Measurements from ENCODE around the gene SERGEF. TPM values are rescaled to one million over a fixed set of nuclear protein-coding genes. Genes with fewer than 3 reads are reported as not detected.

Gene SERGEF
- total RNA-seq, 1 donor from 2014 or later = 17.6 TPM

DNA sequence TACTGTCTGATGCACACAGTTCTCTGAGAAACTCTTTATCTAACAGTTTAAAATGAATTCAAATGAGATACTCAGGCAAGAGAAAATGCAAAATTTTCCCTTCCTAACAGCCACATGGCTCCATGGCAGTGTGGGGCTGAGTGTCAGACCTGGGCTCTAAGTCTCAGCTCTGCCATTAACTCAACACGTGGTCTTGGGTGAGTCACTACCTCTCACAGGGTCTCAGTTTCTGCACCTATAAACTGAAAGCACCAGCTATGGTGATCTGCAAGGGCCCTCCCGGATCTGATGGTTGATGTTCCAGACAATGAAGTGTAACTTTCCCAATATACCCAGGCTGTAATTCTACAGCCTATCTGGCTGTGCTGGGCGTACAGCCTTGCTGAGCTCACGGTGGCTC lies 207.8 kb downstream of the SERGEF start:
- Mint-ChIP-seq H3K4me1 (ENCODE audit: low read depth, unreplicated experiment) (peaks cover 4% of the 10 kb centered on the region), H3K4me3 (ENCODE audit: unreplicated experiment) (no peak overlapping the region), H3K27me3 (ENCODE audit: low read depth, unreplicated experiment) (peaks cover under 1% of the 10 kb centered on the region), H3K27ac (ENCODE audit: unreplicated experiment) (no peak overlapping the region), H3K36me3 (ENCODE audit: low read depth, unreplicated experiment) (no peaks in the 10 kb centered on the region), H3K9me3 (ENCODE audit: unreplicated experiment) (no peaks in the 10 kb centered on the region)
- H3K36me3 ChIP-seq (ENCODE audit: insufficient read depth, low read length) = no peaks in the 10 kb centered on the region
- no peaks in the 10 kb centered on the region for H3K9me3 ChIP-seq (ENCODE audit: insufficient read depth, low read depth, low read length)
- H3K4me3 ChIP-seq (ENCODE audit: insufficient read depth, low read depth, low read length) = no peak overlapping the region
- no peaks in the 10 kb centered on the region for H3K79me2 ChIP-seq (ENCODE audit: insufficient read depth, low read length)
- H4K20me1 ChIP-seq (ENCODE audit: insufficient read depth, low read length) = no peaks in the 10 kb centered on the region
- TF ChIP-seq, protein P1, sequence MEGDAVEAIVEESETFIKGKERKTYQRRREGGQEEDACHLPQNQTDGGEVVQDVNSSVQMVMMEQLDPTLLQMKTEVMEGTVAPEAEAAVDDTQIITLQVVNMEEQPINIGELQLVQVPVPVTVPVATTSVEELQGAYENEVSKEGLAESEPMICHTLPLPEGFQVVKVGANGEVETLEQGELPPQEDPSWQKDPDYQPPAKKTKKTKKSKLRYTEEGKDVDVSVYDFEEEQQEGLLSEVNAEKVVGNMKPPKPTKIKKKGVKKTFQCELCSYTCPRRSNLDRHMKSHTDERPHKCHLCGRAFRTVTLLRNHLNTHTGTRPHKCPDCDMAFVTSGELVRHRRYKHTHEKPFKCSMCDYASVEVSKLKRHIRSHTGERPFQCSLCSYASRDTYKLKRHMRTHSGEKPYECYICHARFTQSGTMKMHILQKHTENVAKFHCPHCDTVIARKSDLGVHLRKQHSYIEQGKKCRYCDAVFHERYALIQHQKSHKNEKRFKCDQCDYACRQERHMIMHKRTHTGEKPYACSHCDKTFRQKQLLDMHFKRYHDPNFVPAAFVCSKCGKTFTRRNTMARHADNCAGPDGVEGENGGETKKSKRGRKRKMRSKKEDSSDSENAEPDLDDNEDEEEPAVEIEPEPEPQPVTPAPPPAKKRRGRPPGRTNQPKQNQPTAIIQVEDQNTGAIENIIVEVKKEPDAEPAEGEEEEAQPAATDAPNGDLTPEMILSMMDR (IDR thresholded peaks at IDR 0.05; ENCODE audit: insufficient read depth, low read depth, low read length) = no peak
- no peak for TF ChIP-seq EZH2 (IDR thresholded peaks at IDR 0.05; ENCODE audit: insufficient read depth, low read length)
- FAIRE-seq (no peak), DNase-seq (ENCODE audit: low read depth) (no peak)
- H2AFZ ChIP-seq (ENCODE audit: low read depth, low read length) = no peak overlapping the region
- H3K4me2 ChIP-seq (ENCODE audit: low read length) = no peak overlapping the region
- H3K9ac ChIP-seq (ENCODE audit: low read length) = no peak overlapping the region
- H3K27me3 ChIP-seq (ENCODE audit: insufficient read depth, low read length) = no peaks in the 10 kb centered on the region
- H3K27ac ChIP-seq (ENCODE audit: low read depth, low read length) = no peak overlapping the region
- no peaks in the 10 kb centered on the region for H3K4me1 ChIP-seq (ENCODE audit: insufficient read depth, low read length)

GRCh38 chr11:17803754-17804334 lies 209.0 kb downstream of the SERGEF start:
- Mint-ChIP-seq H3K27me3 (ENCODE audit: low read depth, unreplicated experiment) (no peaks in the 10 kb centered on the region), H3K36me3 (ENCODE audit: low read depth, unreplicated experiment) (no peaks in the 10 kb centered on the region), H3K9me3 (ENCODE audit: unreplicated experiment) (no peaks in the 10 kb centered on the region), H3K4me3 (ENCODE audit: unreplicated experiment) (no peak overlapping the region), H3K4me1 (ENCODE audit: low read depth, unreplicated experiment) (peaks cover 4% of the 10 kb centered on the region), H3K27ac (ENCODE audit: unreplicated experiment) (no peak overlapping the region)
- no peak overlapping the region for H3K27ac ChIP-seq (ENCODE audit: low read depth, low read length)
- H2AFZ ChIP-seq (ENCODE audit: low read depth, low read length) = no peak overlapping the region
- no peaks in the 10 kb centered on the region for H3K9me3 ChIP-seq (ENCODE audit: insufficient read depth, low read depth, low read length)
- no peak for FAIRE-seq
- H3K4me1 ChIP-seq (ENCODE audit: insufficient read depth, low read length) = no peaks in the 10 kb centered on the region
- H3K4me3 ChIP-seq (ENCODE audit: insufficient read depth, low read depth, low read length) = no peak overlapping the region
- TF ChIP-seq, protein P1 (IDR thresholded peaks at IDR 0.05; ENCODE audit: insufficient read depth, low read depth, low read length) = no peak
- TF ChIP-seq EZH2 (IDR thresholded peaks at IDR 0.05; ENCODE audit: insufficient read depth, low read length) = no peak
- no peaks in the 10 kb centered on the region for H3K79me2 ChIP-seq (ENCODE audit: insufficient read depth, low read length)
- no peak overlapping the region for H3K9ac ChIP-seq (ENCODE audit: low read length)
- no peaks in the 10 kb centered on the region for H3K36me3 ChIP-seq (ENCODE audit: insufficient read depth, low read length)
- no peak overlapping the region for H3K4me2 ChIP-seq (ENCODE audit: low read length)
- H3K27me3 ChIP-seq (ENCODE audit: insufficient read depth, low read length) = no peaks in the 10 kb centered on the region
- DNase-seq (ENCODE audit: low read depth) = no peak
- no peaks in the 10 kb centered on the region for H4K20me1 ChIP-seq (ENCODE audit: insufficient read depth, low read length)

- Histone ChIP-seq H2AFZ (ENCODE audit: low read depth, low read length) (no peak overlapping the region), H3K9me3 (ENCODE audit: insufficient read depth, low read depth, low read length) (no peaks in the 10 kb centered on the region), H3K4me1 (ENCODE audit: insufficient read depth, low read length) (no peaks in the 10 kb centered on the region), H3K4me3 (ENCODE audit: insufficient read depth, low read depth, low read length) (no peak overlapping the region), H3K9ac (ENCODE audit: low read length) (no peak overlapping the region), H4K20me1 (ENCODE audit: insufficient read depth, low read length) (no peaks in the 10 kb centered on the region), H3K4me2 (ENCODE audit: low read length) (no peak overlapping the region), H3K27ac (ENCODE audit: low read depth, low read length) (no peak overlapping the region), H3K79me2 (ENCODE audit: insufficient read depth, low read length) (no peaks in the 10 kb centered on the region), H3K36me3 (ENCODE audit: insufficient read depth, low read length) (no peaks in the 10 kb centered on the region), H3K27me3 (ENCODE audit: insufficient read depth, low read length) (no peaks in the 10 kb centered on the region)
- Mint-ChIP-seq H3K27ac (ENCODE audit: unreplicated experiment) (no peak overlapping the region), H3K4me3 (ENCODE audit: unreplicated experiment) (no peak overlapping the region), H3K4me1 (ENCODE audit: low read depth, unreplicated experiment) (peaks cover 4% of the 10 kb centered on the region), H3K9me3 (ENCODE audit: unreplicated experiment) (no peaks in the 10 kb centered on the region), H3K27me3 (ENCODE audit: low read depth, unreplicated experiment) (no peaks in the 10 kb centered on the region), H3K36me3 (ENCODE audit: low read depth, unreplicated experiment) (no peaks in the 10 kb centered on the region)
- DNase-seq (ENCODE audit: low read depth) (no peak), FAIRE-seq (no peak)
- TF ChIP-seq, protein P1 (IDR thresholded peaks at IDR 0.05; ENCODE audit: insufficient read depth, low read depth, low read length) = no peak
- no peak for TF ChIP-seq EZH2 (IDR thresholded peaks at IDR 0.05; ENCODE audit: insufficient read depth, low read length)
Measured at GRCh38 chr11:17802491-17802890, 210.4 kb downstream of the SERGEF start.

Measured in astrocyte (in vitro differentiated cells and primary cell).